Fibroblast of lung (primary cell): ENCODE data around the gene ATXN1.

Experiments used
- EZH2 ChIP-seq: IDR thresholded peaks from 2 replicates; pipeline ENCODE4 v1.5.1; 2012; ENCODE audit warnings: low read length, control low read depth, mild to moderate bottlenecking; ENCODE audit errors: missing control alignments
- TF ChIP-seq, protein P1 (sequence below), 2 donors: IDR thresholded peaks in 1 of 2; conservative IDR thresholded peaks in 1 of 2; 1 replicate in 1 of 2; 2 replicates in 1 of 2; pipeline ENCODE4 v1.5.1; 2011 to 2012; ENCODE audit warnings: low read length in 2 of 2, control low read depth in 1 of 2, inconsistent platforms in 1 of 2, low read depth in 1 of 2, mild to moderate bottlenecking in 1 of 2

DNA sequence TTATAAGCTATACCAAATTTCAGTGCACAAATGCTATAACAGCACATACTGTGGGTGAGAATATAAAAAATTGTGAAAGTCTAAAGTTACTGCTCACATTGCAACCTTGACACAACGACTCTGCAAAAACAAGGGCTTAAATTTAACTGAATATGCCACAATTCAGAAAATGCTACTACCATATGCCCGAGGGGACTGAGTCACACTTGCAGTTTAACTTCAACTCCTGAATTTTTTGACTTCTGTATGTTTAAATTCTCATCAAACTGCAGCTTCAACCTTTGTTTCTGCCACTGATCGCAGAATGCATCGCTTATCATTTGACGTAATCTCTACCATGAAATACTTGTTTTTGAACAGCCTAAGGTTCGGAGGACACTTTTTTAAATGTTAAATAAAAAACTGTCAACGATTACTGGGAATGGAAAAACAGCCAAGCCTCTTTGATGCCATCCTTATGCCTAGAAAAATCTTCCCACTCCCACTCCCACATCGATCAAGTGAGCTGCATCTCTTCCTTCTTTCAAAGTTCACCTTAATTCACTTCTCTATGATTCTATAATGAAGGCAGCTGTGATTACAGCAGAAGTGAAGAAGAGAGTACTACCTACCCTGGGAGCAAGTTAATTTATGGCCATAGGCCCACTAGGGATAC lies 136.5 kb downstream of the ATXN1 start:
- TF ChIP-seq, protein P1, sequence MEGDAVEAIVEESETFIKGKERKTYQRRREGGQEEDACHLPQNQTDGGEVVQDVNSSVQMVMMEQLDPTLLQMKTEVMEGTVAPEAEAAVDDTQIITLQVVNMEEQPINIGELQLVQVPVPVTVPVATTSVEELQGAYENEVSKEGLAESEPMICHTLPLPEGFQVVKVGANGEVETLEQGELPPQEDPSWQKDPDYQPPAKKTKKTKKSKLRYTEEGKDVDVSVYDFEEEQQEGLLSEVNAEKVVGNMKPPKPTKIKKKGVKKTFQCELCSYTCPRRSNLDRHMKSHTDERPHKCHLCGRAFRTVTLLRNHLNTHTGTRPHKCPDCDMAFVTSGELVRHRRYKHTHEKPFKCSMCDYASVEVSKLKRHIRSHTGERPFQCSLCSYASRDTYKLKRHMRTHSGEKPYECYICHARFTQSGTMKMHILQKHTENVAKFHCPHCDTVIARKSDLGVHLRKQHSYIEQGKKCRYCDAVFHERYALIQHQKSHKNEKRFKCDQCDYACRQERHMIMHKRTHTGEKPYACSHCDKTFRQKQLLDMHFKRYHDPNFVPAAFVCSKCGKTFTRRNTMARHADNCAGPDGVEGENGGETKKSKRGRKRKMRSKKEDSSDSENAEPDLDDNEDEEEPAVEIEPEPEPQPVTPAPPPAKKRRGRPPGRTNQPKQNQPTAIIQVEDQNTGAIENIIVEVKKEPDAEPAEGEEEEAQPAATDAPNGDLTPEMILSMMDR (conservative IDR thresholded peaks at IDR 0.05 in 1 of 2, IDR thresholded peaks at IDR 0.05 in 1 of 2; ENCODE audit: low read depth in 1 of 2, low read length in 2 of 2) = no peak
- no peak for TF ChIP-seq EZH2
